ENCODE results near the gene MAD1L1.

Gene MAD1L1

DNA sequence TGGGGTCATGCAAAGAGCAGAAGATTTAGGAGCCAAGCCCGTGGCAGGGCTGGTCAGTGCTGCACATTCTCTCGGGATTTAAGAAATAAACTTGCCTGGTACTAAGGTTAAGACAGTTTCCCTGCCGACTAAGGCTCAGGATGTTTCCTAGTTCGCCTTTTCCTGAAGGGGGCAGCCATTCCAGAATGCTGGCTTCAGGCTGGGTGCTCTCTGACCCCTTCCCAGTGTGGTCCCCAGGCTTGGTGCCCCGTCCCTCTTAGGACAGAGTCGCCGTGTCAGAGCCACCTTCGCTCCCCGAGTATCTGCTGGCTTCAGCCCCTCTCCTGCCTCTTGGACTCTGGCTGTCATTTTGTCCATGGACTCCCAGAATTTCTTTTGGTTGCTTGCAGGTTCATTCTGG, 445.5 kb downstream of the MAD1L1 start:
- no peak for DNase-seq (ENCODE audit: low read depth)

DNA sequence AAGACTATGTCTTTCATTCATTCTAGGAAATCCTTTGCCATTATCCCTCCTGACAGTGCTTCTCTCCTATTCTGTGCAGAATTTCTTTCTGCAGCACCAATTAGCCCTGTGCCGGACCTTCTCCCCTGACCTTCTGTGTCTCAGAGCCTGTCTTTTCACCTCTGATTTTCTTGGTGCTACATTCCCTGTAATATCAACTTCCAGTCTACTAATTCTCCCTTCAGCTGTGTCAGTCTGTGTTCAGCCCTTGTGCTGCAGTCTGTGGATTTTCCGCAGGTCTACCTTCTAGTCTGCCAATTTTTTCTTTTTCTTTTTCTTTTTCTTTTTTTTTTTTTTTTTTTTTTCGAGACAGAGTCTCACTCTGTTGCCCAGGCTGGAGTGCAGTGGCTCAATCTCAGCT, 446.9 kb downstream of the MAD1L1 start:
- no peak for DNase-seq (ENCODE audit: low read depth)

DNA sequence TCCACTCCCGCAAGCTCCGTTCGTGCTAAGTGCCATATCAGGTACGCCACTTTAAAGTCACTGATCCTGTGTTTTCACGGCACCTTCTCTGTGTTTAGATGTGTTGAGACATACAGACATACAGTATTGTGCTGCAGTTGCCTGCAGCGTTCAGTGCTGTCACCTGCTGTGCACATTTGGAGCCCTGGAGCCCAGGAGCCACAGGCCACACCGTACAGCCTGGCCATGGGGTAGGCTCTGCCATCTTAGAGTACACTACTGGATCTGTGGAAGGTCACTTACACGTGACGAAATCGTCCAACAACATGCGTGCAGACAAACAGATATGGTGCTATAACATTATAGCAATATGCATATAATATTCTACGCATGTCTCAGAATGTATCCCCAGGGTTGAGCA, 451.4 kb downstream of the MAD1L1 start:
- DNase-seq (ENCODE audit: low read depth), result no peak

DNA sequence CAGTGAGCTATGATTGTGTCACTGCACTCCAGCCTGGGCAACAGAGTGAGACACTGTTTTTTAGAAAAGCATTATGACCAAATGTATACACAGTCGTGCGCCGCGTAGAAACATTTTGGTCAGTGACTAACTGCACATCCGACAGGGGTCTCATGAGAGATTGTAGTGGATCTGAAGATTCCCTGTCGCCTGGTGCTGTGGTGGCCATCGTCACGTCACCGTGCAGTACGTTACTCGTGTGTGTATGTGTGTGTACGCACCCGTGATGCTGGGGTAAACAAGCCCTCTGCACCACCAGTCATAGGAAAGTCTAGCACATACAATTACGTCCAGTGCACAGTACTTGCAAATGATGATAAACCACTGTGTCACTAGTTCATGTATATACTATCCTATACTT, 453.3 kb downstream of the MAD1L1 start:
- no peak for DNase-seq (ENCODE audit: low read depth)

DNA sequence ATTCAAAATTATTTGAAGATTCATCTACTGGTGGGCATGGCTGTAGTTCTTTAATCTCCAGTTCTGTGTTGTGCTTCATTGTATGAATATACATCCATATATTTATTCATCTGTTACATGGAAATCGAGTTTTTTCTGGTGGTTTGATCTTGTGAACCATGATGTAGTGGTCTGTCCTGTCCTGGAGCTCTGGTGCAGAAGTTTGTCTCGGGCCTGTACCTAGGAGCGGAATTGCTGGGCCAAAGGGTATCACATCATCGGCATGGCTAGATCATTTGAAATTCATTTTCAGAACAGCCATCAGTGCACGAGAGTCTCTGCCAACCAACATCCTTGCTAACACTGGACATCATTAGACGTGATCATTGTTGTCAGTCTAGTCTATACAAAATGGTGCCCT, 455.6 kb downstream of the MAD1L1 start:
- no peak for DNase-seq (ENCODE audit: low read depth)

DNA sequence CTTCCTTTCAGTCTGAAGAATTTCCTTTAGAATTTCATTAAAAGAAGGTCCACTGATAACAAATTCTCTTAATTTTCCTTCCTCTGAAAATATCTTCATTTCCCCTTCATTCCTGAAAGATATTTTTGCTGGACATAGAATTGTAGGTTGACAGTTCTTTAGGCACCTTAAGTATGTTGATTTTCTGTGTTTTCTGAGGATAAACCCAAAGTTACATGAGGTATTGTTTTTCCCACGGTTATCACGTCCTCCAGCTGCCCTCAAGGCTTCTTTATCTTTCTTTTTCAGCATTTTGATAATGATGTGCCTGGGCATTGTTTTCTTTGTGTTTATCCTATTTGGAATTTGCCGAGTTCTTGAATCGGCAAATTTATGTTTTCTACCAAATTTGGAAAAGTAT, 457.4 kb downstream of the MAD1L1 start:
- no peak for DNase-seq (ENCODE audit: low read depth)

DNA sequence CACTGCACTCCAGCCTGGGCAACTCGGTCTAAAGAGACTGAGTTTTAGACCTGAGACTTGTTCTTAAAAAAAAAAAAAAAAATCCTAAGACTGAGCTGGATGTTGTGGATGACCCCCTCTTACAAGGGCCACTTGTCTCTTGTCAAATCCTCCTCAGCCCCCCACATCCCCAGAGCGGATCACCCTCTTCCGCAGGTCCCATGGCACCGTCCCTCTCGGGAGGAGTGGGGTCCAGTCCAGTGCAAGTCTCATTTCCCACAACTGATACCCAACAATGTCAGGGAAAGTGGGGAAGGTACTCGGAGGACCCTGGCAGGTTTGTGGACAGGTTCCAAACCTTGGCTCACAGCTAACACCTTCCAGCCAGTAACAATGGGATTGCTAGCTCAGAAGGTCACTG, 462.4 kb downstream of the MAD1L1 start:
- no peak for DNase-seq (ENCODE audit: low read depth)

DNA sequence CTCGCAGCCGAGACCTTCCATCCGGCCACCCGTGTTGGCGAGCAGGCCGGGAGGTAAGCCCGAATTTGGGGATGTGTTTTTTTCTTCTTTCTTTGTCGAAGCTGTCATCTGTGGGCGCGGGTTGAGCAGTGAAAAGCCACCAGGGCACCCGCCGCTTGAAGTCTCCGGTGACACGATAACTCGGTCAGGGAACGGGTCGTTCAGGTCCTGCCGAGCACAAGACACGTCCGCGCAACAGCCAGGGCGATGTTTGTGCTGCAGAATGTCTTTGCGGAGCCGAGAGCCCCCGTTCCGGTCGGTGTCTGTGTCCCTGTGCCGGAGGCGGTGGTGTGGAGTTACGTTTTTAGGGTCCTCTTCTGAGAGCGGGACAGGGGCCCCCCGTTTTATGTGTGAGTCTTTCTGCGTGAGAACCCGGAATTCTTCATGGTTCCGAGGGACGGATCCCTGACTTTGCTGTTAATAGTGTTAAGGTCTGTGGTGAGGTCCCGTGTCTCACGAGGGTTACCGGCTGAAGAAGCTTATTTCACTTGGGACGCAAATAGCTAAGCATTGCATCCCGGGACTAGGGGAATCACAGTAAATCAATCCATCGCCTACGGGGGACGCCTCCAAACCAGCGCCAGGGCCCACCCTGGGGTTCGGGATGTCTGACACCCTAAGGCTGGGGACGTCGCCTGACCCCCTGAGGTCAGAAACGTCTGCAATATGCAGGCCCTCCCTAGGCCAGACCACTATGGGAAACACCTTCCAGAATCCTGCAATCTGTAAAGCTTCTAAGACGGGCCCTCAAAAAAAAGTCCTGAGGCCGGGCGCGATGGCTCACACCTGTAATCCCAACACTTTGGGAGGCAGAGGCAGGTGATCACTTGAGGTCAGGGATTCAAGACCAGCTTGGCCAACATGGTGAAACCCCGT, 463.2 kb downstream of the MAD1L1 start:
- DNase-seq (ENCODE audit: low read depth), result no peak

DNA sequence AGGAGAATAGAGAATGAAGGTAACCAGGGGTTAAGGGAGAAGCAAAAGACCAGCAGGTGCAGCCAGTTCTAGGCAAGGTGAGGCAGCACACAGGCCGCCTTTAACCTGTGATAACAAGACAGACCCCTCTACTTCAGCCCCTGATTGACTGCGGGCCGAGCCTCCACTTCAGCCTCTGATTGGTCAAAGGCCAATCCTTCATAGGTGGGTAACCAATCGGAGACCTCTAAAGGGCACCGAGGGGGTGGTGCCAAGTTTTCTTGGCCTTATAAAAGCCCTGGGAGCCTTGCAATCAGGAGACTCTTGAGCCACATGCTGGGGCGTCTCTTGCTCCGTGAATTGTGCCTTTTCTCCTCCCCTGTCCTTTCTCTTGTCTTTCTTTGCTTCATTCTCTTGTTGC, 463.9 kb downstream of the MAD1L1 start:
- DNase-seq (ENCODE audit: low read depth), result no peak

DNA sequence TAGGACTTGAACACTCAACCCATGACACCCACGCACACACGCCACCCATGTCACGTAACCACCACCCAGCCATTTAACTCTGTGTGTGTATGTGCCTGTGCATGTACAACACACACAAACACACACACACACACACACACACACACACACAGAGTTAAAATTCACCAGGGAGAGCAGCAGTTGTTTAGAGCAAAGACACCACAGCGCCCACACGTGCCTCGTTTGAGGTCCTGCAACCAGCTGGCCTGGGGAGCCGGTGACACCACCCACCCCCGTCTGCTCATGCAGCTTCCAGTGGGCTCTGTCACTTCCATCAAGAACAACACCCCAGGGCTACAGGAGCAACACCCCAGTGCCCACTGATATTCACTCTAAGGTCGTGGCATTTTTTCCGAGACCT, 465.2 kb downstream of the MAD1L1 start:
- DNase-seq (ENCODE audit: low read depth), result no peak

All from stimulated activated CD8-positive, alpha-beta memory T cell treated with anti-CD3 and anti-CD28 coated beads, Interleukin-12 subunit alpha, Interleukin-12 subunit beta, amount 100 ng/mL, for 1 hour (primary cell).